Mucosa of descending colon (tissue), 3 donors: ENCODE results near the gene ETV6. TPM values are rescaled to one million over a fixed set of nuclear protein-coding genes. Genes with fewer than 3 reads are reported as not detected.

Source experiments
- ATAC-seq: fragments of 200-7000 bp; cut with Tn5 transposase; one replicate; pipeline ENCODE4 v1.9.1; 2020; ENCODE audit warnings: mild to moderate bottlenecking, moderate library complexity
- DNase-seq, 3 donors: peaks; one replicate each; pipeline ENCODE4 v3.0.0-alpha.2; 2020
- H3K36me3 ChIP-seq: fragments of 200-600 bp; one replicate; pipeline ENCODE4 v1.8.0; 2021; ENCODE audit warnings: low read depth, mild to moderate bottlenecking
- H3K4me1 ChIP-seq: fragments of 200-600 bp; one replicate; pipeline ENCODE4 v1.8.0; 2021; ENCODE audit warnings: low read depth, mild to moderate bottlenecking
- H3K4me3 ChIP-seq: fragments of 200-600 bp; one replicate; pipeline ENCODE4 v1.8.0; 2021; ENCODE audit warnings: mild to moderate bottlenecking
- H3K9me3 ChIP-seq: fragments of 200-600 bp; one replicate; pipeline ENCODE4 v1.8.0; 2021; ENCODE audit warnings: mild to moderate bottlenecking
- CTCF ChIP-seq: fragments of 200-600 bp; IDR thresholded peaks from one replicate; pipeline ENCODE4 v1.8.0; 2022; ENCODE audit warnings: antibody characterized with exemption, mild to moderate bottlenecking
- intact Hi-C, 2 donors: fragments of 100-400 bp; cut with DNase I in 1 of 2; cut with micrococcal nuclease in 1 of 2; formaldehyde crosslinking; loops; one replicate each; pipeline versions ENCODE4 v1.11.0 to v1.11.1; 2022; cut with DNase I, micrococcal nuclease
- total RNA-seq, 3 donors: library from RNA; stranded (reverse); fragmentation: NEBNext Ultra II Directional in 2 of 3; extraction: Animal tissue kit (Norgen Biotek cat#: 25700) in 2 of 3; gene quantifications; one replicate each; pipeline versions ENCODE4 v1.2.1 to v1.2.4, GENCODE V29; 2021 to 2023
- donor health status: DM: no; HTN: no; CAD: no; lungs with moderate emphysema.
- donor health status: DM: no; HTN: no; CAD: no.
- donor health status: DM: no; HTN: yes; CAD: no.

The ETV6 gene
- total RNA-seq, 3 donors from 2014 or later: 60.9 to 74.3 (median 72.8) TPM

- Histone ChIP-seq H3K36me3 (no peaks in the 10 kb centered on the region), H3K4me1 (peaks cover 26% of the 10 kb centered on the region), H3K4me3 (no peak overlapping the region), H3K9me3 (no peaks in the 10 kb centered on the region)
- DNase-seq: no peak
- TF ChIP-seq CTCF: no peak
- intact Hi-C loops: no loop called here
- ATAC-seq: no peak
Observed at GRCh38 chr12:11734580-11735180, 85.2 kb downstream of the ETV6 start.

GRCh38 chr12:11738450-11738849 is 89.0 kb downstream of the ETV6 start:
- ATAC-seq: no peak

GRCh38 chr12:11739980-11740577 is 90.6 kb downstream of the ETV6 start:
- no peak for TF ChIP-seq CTCF
- no peaks in the 10 kb centered on the region for H3K36me3 ChIP-seq
- H3K4me3 ChIP-seq: no peak overlapping the region
- ATAC-seq: peak; percentile 22
- no peak for DNase-seq
- intact Hi-C loops: no loop called here
- peaks cover 3% of the 10 kb centered on the region for H3K4me1 ChIP-seq
- H3K9me3 ChIP-seq: no peaks in the 10 kb centered on the region

More at GRCh38 chr12:11738450-11738849, 89.0 kb downstream of the ETV6 start:
- H3K4me3 ChIP-seq: no peak overlapping the region
- no peak for DNase-seq
- H3K9me3 ChIP-seq: no peaks in the 10 kb centered on the region
- TF ChIP-seq CTCF: no peak
- H3K36me3 ChIP-seq: no peaks in the 10 kb centered on the region
- intact Hi-C loops: no loop called here
- H3K4me1 ChIP-seq: peaks cover 3% of the 10 kb centered on the region

- no peak overlapping the region for H3K4me3 ChIP-seq
- ATAC-seq (no peak), DNase-seq (no peak)
- H3K36me3 ChIP-seq: no peaks in the 10 kb centered on the region
- no peaks in the 10 kb centered on the region for H3K9me3 ChIP-seq
- intact Hi-C loops: no loop called here
- no peak for TF ChIP-seq CTCF
- H3K4me1 ChIP-seq: peaks cover 10% of the 10 kb centered on the region
Observed at GRCh38 chr12:11741434-11742092, 92.1 kb downstream of the ETV6 start.

GRCh38 chr12:11743423-11744409 is 94.2 kb downstream of the ETV6 start:
- H3K4me1 ChIP-seq: peaks cover 12% of the 10 kb centered on the region
- ATAC-seq (no peak), DNase-seq (no peak)
- H3K4me3 ChIP-seq: no peak overlapping the region
- TF ChIP-seq CTCF: no peak
- intact Hi-C loops: no loop called here
- H3K36me3 ChIP-seq: no peaks in the 10 kb centered on the region
- no peaks in the 10 kb centered on the region for H3K9me3 ChIP-seq
